ENCODE measurements around the gene NR0B2. TPM values are rescaled to one million over a fixed set of nuclear protein-coding genes. Genes with fewer than 3 reads are reported as not detected.

NR0B2 gene, protein sequence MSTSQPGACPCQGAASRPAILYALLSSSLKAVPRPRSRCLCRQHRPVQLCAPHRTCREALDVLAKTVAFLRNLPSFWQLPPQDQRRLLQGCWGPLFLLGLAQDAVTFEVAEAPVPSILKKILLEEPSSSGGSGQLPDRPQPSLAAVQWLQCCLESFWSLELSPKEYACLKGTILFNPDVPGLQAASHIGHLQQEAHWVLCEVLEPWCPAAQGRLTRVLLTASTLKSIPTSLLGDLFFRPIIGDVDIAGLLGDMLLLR
- total RNA-seq (2022; extraction: Qiagen RNA extraction): not detected in 5 replicates

DNA sequence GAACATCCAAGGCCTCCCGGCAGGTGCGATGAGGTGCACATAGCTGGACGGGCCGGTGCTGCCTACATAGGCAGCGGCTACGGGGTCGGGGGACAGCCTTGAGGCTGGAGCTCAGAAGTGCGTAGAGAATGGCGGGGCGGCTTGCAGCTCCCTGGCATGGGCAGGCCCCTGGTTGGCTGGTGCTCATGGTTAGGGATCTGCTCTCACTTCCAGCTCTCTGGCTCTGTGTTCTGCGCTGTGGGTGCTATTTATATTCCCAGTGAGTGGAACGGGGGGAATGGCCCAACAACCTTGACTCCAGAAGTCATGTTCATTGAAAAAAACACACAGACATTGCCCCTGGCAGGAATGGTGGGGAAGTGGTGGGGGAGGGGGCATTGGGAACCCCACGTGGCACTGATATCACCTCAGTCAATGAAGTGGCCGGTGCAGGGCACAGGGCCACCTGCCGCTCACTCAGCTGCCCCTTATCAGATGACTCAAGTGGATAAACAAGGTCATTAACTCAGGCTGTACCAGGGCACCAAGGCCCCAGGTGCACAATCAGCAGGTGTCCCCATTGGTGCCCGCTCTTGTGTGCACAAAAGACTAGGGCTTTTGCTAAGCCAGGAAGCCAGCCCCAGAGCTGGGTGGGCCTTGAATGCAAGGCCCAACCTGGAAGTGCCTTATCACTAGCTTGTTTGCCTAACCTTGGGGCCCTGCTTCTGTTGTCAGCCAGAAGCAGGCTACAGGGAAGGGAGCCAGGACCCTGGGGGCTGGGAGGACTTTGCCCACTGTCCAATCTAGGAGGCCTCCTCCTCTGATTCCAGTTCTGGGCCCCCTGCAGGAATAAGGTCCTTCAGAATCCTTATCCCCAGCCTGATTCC, at the start of gene NR0B2:
Gene NR0B2 (minus strand): TSS at position 222 of the 866 bp plus-strand sequence. CDS start 35 bp downstream, at position 187.

DNA sequence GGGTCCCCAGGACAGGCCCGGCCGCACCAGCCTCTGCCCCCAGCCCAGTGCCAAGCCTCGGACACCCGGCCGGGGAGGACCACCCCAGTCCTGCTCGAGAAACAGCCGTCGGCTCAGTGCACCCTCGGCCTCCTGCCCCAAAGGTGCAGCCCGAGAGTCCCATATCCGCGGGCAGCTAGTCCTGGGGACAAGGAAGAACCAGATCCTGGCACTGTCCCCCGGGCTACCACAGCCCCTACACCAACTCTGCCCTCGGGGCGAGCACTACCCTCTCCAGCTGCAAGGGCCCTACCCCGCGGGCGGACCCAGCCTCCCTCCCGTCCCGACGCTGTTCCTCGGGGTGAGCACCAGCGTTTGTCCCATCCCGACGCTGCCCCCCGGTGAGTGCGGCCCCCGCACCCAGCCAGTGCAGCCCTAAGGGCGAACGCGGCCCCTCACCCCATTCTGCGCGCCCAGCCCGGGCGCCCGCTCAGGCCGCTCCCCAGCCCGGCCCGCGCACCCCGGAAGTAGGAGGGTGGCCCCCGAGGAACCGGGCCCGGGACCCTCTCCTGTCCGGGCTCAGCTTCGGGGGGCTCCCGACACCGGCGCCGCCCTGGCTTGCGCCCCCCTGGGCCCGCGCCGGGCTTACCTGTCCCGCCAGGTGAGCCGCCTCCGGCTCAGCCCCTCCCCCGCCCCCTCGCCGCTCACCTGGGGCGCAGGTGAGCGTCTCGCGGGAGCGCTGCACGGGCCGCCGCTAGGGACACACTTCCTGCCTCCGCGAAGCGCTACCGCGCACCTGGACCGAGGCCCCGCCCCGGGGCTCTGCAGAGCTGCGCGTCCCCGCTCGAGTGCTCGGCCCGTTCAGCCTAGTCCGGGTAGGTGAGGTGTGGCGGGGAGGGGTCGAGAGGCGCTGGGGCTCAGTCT, 46.2 kb upstream of the NR0B2 start, which contains the start of gene KDF1:
Gene KDF1 (minus strand): TSS at position 747 of the 903 bp plus-strand sequence. CDS start 8,088 bp downstream, outside the sequence.

DNA sequence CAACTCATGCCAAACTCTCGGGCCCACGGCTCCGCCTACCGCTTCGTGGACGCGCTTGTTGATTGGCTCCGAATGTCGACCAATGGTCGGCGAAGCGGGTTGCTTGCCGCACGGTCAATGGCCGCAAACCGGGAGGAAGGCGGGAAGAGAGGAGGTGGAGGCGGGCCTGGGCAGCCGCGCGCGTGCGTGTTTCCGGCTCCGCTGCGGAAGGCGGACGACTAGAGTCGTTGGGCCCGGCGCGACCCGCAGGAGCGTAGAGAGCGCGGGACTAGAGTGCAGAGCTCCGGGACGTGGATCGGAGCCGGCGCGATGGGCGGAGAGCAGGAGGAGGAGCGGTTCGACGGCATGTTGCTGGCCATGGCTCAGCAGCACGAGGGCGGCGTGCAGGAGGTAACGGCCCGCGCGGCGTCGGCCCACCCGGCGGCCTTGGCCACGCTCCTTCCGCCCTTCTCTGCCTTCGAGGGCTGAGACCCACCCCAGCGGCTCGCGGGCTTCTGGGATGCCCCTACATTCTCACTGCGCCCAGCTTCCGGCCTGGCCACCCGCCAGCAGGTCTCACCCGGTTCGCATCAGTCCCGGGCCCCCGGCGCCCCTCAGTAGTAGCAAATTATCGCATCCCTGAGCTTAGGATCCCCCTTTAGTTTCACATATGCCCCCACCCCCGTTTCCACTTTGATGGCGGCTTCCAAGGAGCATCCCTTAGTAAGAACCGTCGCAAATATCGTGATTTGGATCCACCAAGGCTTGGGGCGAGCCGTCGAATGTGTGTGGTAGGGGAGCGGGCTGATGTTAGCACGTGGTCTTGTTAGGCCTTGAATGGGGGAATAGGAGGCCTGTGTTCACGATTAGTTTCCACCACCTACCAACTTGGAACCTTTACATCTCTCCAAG, 8.0 kb upstream of the NR0B2 start, which contains the start of gene NUDC:
Gene NUDC (plus strand): TSS at position 204 of the 891 bp plus-strand sequence. CDS start 106 bp downstream, at position 310.

DNA sequence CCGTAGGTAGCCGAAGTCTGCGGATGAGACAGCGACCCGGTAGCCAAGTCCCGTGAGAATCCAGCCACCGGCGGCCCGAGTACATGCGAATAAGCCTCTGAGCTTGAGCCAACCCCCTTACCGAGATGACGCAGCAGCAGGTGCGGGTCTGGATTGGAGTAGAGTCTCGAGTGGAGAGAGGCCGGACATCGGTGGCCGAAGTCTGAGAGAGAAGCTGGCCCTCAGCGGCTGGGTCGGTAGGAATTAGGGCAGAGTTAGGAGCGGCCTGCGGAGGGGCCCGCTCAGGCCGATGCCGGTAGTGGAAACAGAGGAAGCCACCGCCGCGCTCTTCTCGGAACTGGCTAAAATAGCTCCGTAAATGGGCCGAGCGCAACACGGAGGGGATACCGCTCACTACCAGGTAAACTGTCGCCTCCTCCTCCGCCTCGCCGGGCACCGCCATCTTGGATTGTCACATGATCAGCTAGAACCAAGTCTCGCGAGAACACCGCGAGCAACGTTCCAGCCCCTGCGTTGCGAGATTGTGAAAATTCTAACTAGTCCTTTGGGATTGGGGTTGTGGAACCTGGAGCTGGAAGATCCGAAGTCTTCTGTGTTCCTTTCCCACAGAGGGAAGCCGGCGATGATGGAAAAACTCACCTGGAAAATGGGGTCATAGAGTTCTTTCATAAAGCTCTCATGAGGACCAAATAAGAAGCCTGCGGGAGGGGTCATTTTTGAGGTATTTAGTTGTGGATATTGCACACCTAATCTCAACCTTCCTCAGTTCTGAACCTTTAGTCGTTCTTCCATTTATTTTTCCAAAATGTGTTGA, 13.6 kb downstream of the NR0B2 start, which contains the start of gene GPATCH3:
Gene GPATCH3 (minus strand): TSS at position 467 of the 814 bp plus-strand sequence. CDS start 25 bp downstream, at position 442.

DNA sequence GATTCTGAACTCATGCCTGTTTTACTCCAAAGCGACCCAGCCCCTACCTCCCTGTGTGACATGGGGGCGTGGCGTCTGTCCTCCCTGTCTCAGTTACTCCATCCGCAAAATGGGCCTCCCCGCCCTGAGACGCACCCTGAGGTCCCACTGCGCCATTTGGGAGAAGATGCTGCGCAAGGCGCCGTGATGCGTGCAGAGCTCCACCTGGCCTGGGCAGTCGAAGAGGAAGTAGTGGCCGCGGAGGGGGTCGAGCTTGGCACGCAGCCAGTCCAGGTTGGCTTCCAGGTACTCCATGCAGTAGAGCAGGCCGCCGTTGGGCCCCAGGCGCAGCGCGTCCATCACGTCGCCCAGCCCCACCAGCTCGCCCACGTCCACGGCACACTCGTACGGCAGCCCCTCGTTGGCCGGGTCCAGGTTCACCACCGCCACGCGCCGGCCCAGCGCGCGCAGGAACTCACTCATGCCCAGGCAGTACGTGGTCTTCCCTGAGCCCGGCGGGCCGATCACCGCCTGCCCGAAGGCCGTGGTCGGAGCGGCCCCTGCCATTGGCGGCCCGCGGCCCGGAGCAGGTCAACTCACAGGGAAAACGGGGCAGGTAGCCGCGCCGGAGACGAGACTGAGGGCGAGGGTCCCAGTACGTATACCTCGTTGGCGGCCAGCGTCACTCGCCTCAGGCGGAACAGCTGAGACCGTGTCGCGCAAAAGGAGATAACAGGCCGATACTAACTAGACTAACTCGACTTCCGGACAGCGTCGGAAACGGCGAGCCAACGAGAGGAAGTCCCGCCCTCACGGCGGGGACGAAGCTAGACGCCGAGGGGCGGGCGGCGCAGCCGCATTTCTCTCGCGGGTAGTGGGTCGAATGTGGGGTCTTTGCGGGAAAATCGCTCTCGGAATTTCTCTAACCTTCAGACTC, 24.0 kb downstream of the NR0B2 start, which contains the start of gene GPN2:
Gene GPN2 (minus strand): TSS at position 733 of the 916 bp plus-strand sequence. CDS start 187 bp downstream, at position 546.

DNA sequence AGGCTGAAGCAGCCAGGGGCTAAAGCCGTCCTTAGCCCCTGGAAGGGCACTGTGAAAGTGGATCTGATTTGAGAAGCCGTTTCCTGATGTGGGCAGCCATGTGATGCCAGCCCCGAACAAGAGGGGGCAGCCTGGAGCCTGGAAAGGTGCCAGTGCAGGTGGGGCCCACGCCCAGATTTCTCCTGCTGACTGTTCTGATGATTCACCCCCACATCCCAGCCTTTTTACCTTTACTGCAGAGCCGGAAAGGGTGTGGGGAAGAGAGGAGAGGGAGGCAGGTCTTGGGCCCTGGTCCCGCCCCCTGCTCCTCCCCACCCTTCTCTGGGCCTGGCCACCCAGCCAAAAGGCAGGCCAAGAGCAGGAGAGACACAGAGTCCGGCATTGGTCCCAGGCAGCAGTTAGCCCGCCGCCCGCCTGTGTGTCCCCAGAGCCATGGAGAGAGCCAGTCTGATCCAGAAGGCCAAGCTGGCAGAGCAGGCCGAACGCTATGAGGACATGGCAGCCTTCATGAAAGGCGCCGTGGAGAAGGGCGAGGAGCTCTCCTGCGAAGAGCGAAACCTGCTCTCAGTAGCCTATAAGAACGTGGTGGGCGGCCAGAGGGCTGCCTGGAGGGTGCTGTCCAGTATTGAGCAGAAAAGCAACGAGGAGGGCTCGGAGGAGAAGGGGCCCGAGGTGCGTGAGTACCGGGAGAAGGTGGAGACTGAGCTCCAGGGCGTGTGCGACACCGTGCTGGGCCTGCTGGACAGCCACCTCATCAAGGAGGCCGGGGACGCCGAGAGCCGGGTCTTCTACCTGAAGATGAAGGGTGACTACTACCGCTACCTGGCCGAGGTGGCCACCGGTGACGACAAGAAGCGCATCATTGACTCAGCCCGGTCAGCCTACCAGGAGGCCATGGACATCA, 50.7 kb downstream of the NR0B2 start, which contains the start of gene SFN:
Gene SFN (plus strand): TSS at position 369 of the 904 bp plus-strand sequence. CDS start 64 bp downstream, at position 433.

Other genes with a start within 250 kb of the NR0B2 start
- gene ARID1A, start 218.0 kb downstream of the NR0B2 start, total RNA-seq (2022; extraction: Qiagen RNA extraction): 33.6 to 39.1 TPM (median 35.6 TPM) in 5 replicates
- gene PIGV, start 126.0 kb downstream of the NR0B2 start, total RNA-seq (2022; extraction: Qiagen RNA extraction): 5.1 to 6.1 TPM (median 5.5 TPM) in 5 replicates
- gene ZDHHC18, start 87.3 kb downstream of the NR0B2 start, total RNA-seq (2022; extraction: Qiagen RNA extraction): 35.3 to 46.7 TPM (median 42.2 TPM) in 5 replicates
- 503 to 710 TPM (median 599 TPM) in 5 replicates for gene SFN, start 50.8 kb downstream of the NR0B2 start, total RNA-seq (2022; extraction: Qiagen RNA extraction)
- gene GPN2, start 23.7 kb downstream of the NR0B2 start, total RNA-seq (2022; extraction: Qiagen RNA extraction): 23.5 to 29.8 TPM (median 28.4 TPM) in 5 replicates
- gene GPATCH3, start 13.5 kb downstream of the NR0B2 start, total RNA-seq (2022; extraction: Qiagen RNA extraction): 9.6 to 14.3 TPM (median 10.1 TPM) in 5 replicates
- gene NUDC, start 7.8 kb upstream of the NR0B2 start, total RNA-seq (2022; extraction: Qiagen RNA extraction): 122 to 142 TPM (median 130 TPM) in 5 replicates
- 0.18 to 0.30 TPM (median 0.22 TPM) in 3 of 5 replicates, not detected in the others for gene KDF1, start 46.5 kb upstream of the NR0B2 start, total RNA-seq (2022; extraction: Qiagen RNA extraction)
- 182 to 277 TPM (median 266 TPM) in 5 replicates for gene TRNP1, start 79.7 kb upstream of the NR0B2 start, total RNA-seq (2022; extraction: Qiagen RNA extraction)
- 0.94 to 1.9 TPM (median 1.3 TPM) in 5 replicates for gene TENT5B, start 98.9 kb upstream of the NR0B2 start, total RNA-seq (2022; extraction: Qiagen RNA extraction)
- 14.4 to 16.7 TPM (median 15.4 TPM) in 5 replicates for gene SLC9A1, start 241.2 kb upstream of the NR0B2 start, total RNA-seq (2022; extraction: Qiagen RNA extraction)